Testis (tissue), 5 donors: Measurements from ENCODE around the gene SMG1. TPM values are rescaled to one million over a fixed set of nuclear protein-coding genes. Genes with fewer than 3 reads are reported as not detected.
"Not testable (repeated sequence)": the region's sequence is repeated elsewhere in the genome, so short reads cannot be mapped to it uniquely, and the experiment has no call there.

ENCODE experiments used
- DNase-seq: peaks from one replicate; pipeline ENCODE4 v3.0.0-alpha.2; 2019
- H3K27ac ChIP-seq, 2 donors: fragments of 200-600 bp; sonication (generic); one replicate each; pipeline ENCODE4 v1.5.1; 2019
- H3K27me3 ChIP-seq: fragments of 200-600 bp; sonication (generic); one replicate; pipeline ENCODE4 v1.5.1; 2019
- H3K36me3 ChIP-seq: fragments of 200-600 bp; sonication (generic); one replicate; pipeline ENCODE4 v1.5.1; 2017; ENCODE audit warnings: low read depth; ENCODE audit errors: missing control alignments
- H3K4me1 ChIP-seq: fragments of 200-600 bp; sonication (generic); one replicate; pipeline ENCODE4 v1.5.1; 2019
- H3K4me3 ChIP-seq, 2 donors: fragments of 200-600 bp; sonication (generic); one replicate each; pipeline ENCODE4 v1.5.1; 2017 to 2019
- H3K9me3 ChIP-seq: fragments of 200-600 bp; sonication (generic); one replicate; pipeline ENCODE4 v1.5.1; 2017
- POLR2A ChIP-seq: fragments of 450-650 bp; IDR thresholded peaks from one replicate; pipeline ENCODE4 v1.6.1; 2017; ENCODE audit warnings: antibody characterized with exemption, mild to moderate bottlenecking, moderate library complexity
- WGBS, 2 donors: methylation state at CpG; one replicate each; pipeline ENCODE4 v1.1.5; 2018; 5-methylcytosine and 5-hydroxymethylcytosine counted together
- intact Hi-C: fragments of 100-400 bp; cut with DNase I; formaldehyde crosslinking; loops from one replicate; pipeline ENCODE4 v1.15.1; 2023; ENCODE audit warnings: low total_unique reads
- long read RNA-seq, 2 donors: transcript quantifications; one replicate each; lab custom pipeline, GENCODE V29; 2026
- polyA plus RNA-seq: library from polyadenylated mRNA; stranded (reverse); fragments of 350-450 nt; fragmentation: Illumina TruSeq; extraction: RNeasy Lipid Tissue Mini Kit (QIAGEN cat#74804); gene quantifications from one replicate; pipeline ENCODE4 v1.2.3, GENCODE V29; 2014; ENCODE audit warnings: low read depth, low replicate concordance; ENCODE audit not compliant: insufficient read depth
- total RNA-seq, 2 donors: library from RNA; depleted of rRNA; stranded (reverse); fragments of >200 nt; gene quantifications; one replicate each; pipeline ENCODE4 v1.2.3, GENCODE V29; 2016
- TF ChIP-seq, protein P1 (sequence below), 3 experiments: fragments of 450-650 bp in 2 of 3; fragments of 200-600 bp in 1 of 3; sonication (generic) in 1 of 3; IDR thresholded peaks; one replicate each; pipeline ENCODE4 v1.5.1; 2016 to 2019; ENCODE audit warnings: antibody characterized with exemption in 3 of 3, mild to moderate bottlenecking in 2 of 3, moderate library complexity in 1 of 3

SMG1 gene
- total RNA-seq (100 to 1,000 TPM; 113 to 138 TPM), polyA plus RNA-seq (32.3 TPM)
- long read RNA-seq, donor 1, partial matches to known transcripts: 5 of 5 reads
- long read RNA-seq, donor 1, other reads (novel, unspliced or antisense): 0 of 5 reads
- long read RNA-seq, donor 2: 0 reads

DNA sequence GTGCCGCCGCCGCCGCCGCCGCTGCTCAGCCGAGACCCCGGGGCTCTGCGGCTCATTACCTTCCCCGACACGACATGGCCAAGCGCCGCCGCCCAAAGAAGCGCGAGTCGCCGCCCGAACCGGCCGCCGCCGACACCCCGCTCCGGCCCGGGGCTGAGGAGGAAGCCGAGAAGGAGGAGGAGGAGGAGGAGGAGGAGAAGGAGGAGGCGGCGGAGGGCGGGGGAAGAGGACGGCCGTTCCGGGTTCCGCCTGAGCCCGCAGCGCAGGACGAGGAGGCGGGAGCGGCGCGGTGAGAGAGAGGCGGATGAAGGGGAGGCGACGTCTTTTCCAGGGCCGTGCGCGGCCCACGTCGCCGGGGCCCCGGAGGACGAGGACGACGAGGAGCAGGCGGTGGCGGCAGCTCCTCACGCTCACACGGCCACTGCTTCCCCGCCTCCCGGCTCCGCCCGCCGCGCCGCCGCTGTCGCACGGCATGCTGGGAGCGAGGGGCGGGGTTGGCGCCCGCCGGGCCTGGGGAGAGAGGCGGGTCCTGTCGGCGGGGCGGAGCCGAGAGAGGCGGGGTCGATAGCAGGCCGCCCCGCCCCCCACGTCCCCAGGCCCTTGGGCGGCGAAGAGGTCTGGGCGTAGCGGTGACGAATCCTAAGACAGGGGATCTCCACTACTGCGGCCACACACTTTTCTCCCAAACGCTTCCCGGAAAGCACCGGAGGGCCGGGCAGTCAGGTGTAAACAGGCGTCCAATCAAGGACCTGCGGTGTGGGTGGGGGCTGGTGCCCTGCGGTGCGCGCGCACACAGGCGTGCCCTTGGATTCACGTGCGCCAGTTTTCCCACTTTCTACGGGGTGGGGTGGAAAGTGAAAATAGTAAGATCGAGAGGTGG is at the start of gene SMG1:
Gene SMG1, minus strand, starts transcription at position 423 of the 880 bp plus-strand sequence. Its CDS starts 367 bp downstream, at position 56.
- peak within 1 kb of the TSS; percentile 90 to 91 for H3K27ac ChIP-seq
- 0% methylated on average over 39 to 54 of the region's 104 CpGs for WGBS, 2 donors

GRCh38 chr16:18975109-18975508 is 48.9 kb upstream of the SMG1 start:
- Histone ChIP-seq H3K9me3 (no peaks in the 10 kb centered on the region), H3K4me3 (no peak overlapping the region), H3K27me3 (no peaks in the 10 kb centered on the region), H3K4me1 (no peaks in the 10 kb centered on the region), H3K36me3 (no peaks in the 10 kb centered on the region), H3K27ac (no peak overlapping the region)
- no peak for TF ChIP-seq POLR2A
- TF ChIP-seq, protein P1, sequence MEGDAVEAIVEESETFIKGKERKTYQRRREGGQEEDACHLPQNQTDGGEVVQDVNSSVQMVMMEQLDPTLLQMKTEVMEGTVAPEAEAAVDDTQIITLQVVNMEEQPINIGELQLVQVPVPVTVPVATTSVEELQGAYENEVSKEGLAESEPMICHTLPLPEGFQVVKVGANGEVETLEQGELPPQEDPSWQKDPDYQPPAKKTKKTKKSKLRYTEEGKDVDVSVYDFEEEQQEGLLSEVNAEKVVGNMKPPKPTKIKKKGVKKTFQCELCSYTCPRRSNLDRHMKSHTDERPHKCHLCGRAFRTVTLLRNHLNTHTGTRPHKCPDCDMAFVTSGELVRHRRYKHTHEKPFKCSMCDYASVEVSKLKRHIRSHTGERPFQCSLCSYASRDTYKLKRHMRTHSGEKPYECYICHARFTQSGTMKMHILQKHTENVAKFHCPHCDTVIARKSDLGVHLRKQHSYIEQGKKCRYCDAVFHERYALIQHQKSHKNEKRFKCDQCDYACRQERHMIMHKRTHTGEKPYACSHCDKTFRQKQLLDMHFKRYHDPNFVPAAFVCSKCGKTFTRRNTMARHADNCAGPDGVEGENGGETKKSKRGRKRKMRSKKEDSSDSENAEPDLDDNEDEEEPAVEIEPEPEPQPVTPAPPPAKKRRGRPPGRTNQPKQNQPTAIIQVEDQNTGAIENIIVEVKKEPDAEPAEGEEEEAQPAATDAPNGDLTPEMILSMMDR (IDR thresholded peaks at IDR 0.05): no peak
- no peak for DNase-seq
- 54 to 75% methylated on average over 3 of the region's 3 CpGs for WGBS, 2 donors
- intact Hi-C loops: no loop called here

More for the DNA sequence above, at the start of gene SMG1:
- H3K27me3 ChIP-seq, H3K9me3 ChIP-seq, H3K4me1 ChIP-seq, H3K36me3 ChIP-seq, intact Hi-C loops: not testable (repeated sequence)
- peak; percentile 94 for DNase-seq
- H3K4me3 ChIP-seq: peak within 1 kb of the TSS; percentile 91 to 96
- TF ChIP-seq, protein P1 (IDR thresholded peaks at IDR 0.05): peak in 1 of 3 experiments; percentile 7
- TF ChIP-seq POLR2A: peak; percentile 80

- no peaks in the 10 kb centered on the region for H3K9me3 ChIP-seq
- no peak for DNase-seq
- H3K27me3 ChIP-seq: no peaks in the 10 kb centered on the region
- H3K4me3 ChIP-seq: no peak overlapping the region
- WGBS, 2 donors: 73 to 78% methylated on average over 4 of the region's 4 CpGs
- intact Hi-C loops: no loop called here
- no peak for TF ChIP-seq POLR2A
- TF ChIP-seq, protein P1 (IDR thresholded peaks at IDR 0.05): no peak
- H3K4me1 ChIP-seq: no peaks in the 10 kb centered on the region
- H3K36me3 ChIP-seq: no peaks in the 10 kb centered on the region
- H3K27ac ChIP-seq: no peak overlapping the region
Measured at GRCh38 chr16:18969855-18970240, 43.6 kb upstream of the SMG1 start.

DNA sequence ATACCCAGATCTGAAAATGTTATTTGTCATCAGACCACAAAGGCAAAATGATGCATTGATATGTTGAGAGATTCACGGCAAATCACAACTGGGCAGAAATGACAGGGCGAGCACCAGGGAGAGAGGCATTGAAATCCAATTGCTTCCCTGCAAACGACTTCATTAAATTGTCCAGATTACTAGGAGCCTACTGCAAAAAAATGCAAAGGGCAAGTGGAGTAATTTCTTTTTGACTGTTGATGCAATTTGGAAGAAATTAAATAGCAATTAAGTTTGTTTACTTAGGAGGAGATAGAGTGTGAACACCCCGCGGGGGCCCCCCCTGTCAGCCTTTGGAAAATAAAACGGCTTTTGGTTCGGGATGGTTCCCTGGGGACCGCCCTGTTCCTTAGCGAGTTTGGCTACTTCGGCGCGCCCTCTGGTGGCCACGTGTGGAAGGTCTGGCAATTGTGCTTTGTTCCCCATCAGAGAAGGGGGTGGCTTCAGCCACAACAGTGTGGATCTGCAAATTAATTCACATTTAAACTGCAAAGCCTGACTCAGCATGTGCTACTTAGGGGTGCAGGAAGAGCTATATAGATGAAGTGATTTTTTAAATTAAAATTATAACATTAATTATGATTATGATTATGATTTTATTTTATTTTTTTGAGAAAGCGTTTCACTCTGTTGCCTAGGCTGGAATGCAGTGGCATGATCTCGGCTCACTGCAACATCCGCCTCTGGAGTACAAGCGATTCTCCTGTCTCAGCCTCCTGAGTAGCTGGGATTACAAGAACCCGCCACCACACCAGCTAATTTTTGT is 43.0 kb upstream of the SMG1 start:
- Histone ChIP-seq H3K36me3 (no peaks in the 10 kb centered on the region), H3K4me3 (peak overlapping the region in 1 of 2 donors; percentile 24), H3K27me3 (no peaks in the 10 kb centered on the region), H3K9me3 (no peaks in the 10 kb centered on the region), H3K4me1 (no peaks in the 10 kb centered on the region), H3K27ac (no peak overlapping the region)
- peak; percentile 91 for DNase-seq
- WGBS, 2 donors: 22% methylated on average over 18 of the region's 18 CpGs
- intact Hi-C loops: no loop called here
- TF ChIP-seq POLR2A: no peak
- TF ChIP-seq, protein P1 (IDR thresholded peaks at IDR 0.05): peak; percentile 84 to 93 (median 87)
